ENCODE results near the gene PSG3.
"Not testable (repeated sequence)": the region's sequence is repeated elsewhere in the genome, so short reads cannot be mapped to it uniquely, and the experiment has no call there.

PSG3 gene

DNA sequence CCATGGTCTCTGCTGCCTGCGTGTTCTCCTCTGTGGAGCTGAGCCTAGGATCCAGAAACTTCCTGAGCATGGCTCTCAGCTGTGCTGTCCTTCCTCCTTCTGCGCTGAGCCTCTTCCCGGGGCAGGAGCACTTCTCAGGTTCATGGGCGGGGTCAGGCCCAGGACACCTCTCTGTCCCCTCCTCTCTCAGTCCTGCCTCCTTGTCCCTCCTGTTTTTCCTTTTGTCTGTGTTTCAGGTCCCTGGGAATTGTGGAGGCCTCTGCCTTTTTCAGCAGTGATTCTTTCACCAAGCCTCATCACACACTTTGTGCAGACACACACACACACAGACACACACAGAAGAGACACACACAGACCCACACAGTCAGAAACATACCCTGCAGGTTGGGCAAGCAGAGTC is at the start of gene PSG3:
Gene PSG3 (minus strand): TSS at position 101 of the 400 bp plus-strand sequence. CDS start 97 bp downstream, at position 4.
- DNase-seq: not testable (repeated sequence)

DNA sequence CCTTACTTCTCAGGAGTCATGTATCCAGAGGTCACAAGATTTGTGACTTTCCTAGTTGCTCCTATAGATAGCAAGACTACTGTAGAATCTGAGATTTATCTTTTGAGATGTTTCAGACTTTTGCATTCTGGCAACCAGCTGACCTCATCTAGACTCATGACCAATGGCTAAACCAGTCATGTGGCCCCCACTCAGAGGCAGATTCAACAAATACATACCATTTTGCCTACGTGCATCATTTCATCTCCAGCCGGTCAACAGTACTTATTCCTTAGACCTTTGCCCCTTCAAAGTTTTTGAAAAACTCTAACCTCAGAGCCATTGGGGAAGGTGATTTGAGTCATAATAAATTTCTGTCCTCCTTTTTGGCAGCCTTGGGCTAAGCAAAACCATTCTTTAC is 48.5 kb upstream of the PSG3 start:
- DNase-seq: not testable (repeated sequence)

DNA sequence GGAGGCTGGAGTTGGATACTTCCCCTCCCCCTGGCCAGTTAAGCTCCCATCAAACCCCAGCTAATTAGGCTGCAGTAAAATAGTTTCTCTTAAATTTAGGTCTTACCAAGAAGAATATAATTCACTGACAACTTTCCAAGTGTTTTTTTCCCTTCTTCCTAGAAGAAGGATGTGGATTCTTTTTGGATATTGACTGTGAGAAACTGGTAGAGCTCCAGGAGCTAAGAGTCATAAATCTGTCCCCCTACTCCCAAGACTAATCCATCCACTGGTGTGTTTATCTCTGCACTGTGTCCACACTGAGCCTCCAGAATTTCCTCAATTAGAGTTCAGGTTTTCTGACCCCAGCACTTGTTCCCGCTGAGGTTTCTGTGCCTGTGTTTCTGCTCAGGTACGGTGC is 47.5 kb upstream of the PSG3 start:
- not testable (repeated sequence) for DNase-seq

DNA sequence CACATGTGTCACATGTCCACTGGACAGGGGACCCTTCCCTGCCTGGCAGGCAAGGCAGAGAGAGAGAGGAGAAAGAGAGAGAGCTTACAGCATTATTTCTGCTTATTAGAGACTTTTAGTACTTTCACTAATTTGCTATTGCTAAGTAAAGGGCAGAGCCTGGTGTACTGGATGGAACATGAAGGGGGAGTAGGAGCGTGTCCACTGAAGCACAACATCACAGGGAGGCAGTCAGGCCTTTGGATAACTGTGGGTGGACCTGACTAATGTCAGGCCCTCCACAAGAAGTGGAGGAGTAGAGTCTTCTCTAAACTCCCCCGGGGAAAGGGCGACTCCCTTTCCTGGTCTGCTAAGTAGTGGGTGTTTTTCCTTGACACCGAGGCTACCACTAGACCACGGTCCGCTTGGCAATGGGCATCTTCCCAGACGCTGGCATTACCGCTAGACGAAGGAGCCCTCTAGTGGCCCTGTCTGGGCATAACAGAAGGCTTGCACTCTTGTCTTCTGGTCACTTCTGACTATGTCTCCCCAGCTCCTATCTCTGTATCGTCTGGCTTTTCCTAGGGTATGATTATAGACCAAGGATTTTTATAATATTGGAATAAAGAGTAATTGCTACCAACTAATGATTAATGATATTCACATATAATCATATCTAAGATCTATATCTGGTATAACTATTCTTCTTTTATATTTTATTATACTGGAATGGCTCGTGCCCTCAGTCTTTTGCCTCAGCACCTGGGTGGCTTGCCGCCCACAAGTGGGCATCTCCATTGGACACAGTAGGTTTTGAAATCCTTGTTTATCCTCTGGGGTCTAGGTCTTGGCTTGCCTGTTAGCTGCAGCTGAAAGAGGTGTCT is 36.7 kb upstream of the PSG3 start:
- peak; percentile 25 for DNase-seq

DNA sequence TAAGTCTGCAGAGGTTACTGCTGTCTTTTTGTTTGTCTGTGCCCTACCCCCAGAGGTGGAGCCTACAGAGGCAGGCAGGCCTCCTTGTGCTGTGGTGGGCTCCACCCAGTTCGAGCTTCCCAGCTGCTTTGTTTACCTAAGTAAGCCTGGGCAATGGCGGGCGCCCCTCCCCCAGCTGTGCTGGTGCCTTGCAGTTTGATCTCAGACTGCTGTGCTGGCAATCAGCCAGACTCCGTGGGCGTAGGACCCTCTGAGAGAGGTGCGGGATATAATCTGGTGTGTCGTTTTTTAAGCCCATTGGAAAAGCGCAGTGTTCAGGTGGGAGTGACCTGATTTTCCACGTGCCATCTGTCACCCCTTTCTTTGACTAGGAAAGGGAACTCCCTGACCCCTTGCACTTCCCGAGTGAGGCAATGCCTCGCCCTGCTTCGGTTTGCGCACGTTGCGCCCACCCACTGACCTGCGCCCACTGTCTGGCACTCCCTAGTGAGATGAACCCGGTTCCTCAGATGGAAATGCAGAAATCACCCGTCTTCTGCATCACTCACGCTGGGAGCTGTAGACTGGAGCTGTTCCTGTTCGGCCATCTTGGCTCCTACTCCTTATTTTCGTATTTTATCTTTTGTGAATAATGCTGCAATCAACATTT is 34.4 kb upstream of the PSG3 start:
- DNase-seq: not testable (repeated sequence)

DNA sequence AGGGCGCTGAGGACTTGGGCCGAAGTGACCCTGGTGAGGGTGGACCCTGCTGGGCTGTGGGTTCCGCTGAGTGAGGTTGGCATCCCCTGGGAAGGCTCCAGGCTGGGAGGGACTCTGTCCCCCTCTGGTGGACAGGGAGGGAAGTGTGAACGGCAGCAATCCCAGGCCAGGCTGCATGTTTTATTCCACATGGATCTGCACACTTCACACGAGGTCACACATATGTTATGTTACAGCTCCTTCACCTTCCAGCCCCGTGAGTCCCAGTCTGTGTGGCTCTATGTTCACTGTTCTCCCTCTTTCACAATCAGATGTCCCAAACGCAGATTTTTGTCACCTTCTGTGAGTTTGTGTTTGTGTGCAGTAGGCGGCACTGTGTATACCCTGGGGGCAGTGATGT is 27.0 kb upstream of the PSG3 start:
- DNase-seq: not testable (repeated sequence)

DNA sequence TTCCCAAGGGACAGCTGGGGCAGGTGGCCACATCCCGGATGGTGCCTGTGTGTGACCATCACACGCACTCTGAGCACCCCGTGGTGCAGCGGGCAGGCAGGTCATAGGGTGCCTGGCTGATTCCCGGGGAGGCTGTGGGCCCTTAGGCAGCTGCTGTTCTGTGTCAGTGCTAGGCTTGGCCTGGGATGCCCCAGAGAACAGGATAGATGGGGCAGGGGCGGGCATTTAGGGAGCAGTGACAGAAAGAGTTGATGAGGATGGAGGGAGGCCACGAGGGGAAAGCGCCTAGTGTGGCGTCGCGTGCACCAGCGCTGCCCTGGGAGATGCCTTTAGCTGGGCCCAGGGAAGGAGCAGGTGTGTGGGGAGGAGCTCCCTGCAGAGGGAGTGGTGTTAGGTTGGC is 26.6 kb upstream of the PSG3 start:
- not testable (repeated sequence) for DNase-seq

DNA sequence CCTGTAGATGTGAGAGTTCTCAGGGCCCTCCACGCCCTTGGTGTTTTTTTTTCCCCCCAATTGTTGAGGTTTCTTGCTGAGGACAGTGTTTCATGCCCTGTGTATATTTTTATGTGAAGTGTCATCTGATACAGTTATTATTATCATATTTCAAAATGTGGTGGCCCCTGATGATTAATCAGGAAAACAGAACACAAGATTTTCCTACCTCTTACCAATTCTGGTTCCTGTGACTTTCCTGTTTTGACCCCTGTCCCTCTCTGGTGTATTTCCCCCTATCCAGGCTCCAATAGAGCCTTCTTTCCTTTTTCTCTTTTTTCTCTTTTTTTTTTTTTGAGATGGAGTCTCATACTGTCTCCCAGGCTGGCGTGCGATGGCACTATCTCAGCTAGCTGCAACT is 24.6 kb upstream of the PSG3 start:
- DNase-seq: no peak

DNA sequence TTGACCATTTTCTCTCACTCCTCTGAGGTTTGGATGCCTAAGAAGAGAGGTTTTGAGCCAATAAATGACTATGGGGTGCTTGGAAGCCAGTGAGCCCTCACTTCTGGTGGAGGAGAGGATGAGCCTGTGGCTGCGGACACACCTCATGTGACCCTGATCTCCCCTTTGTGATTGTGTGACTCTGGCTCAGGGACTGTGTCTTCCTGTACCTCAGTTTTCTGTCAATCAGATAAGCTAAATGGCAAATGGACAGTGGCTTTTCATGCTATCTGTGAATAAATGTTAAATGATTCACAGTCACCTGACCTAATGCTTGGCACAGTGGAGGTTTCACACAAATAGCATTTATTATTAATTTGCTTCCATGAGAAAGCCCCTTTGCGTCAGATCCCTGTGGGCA is 22.5 kb upstream of the PSG3 start:
- no peak for DNase-seq

DNA sequence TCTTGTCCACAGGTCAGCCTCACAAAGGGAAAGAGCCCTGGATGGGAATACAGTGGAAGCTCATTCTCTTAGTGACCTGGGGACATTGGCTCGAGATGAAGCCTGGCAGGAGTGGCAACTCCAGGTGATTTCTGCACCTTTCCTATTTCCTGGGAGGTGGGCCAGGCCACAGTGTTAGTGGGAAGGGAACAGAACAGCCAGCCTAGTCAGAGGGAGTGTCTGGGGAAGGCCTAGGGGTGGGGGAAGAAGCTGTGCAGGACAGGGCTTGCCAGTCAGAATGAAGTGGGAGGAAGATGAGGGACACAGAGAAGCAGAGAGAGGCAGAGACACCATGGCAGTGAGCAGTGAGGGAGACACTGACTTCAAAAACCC is 21.6 kb upstream of the PSG3 start:
- not testable (repeated sequence) for DNase-seq

DNA sequence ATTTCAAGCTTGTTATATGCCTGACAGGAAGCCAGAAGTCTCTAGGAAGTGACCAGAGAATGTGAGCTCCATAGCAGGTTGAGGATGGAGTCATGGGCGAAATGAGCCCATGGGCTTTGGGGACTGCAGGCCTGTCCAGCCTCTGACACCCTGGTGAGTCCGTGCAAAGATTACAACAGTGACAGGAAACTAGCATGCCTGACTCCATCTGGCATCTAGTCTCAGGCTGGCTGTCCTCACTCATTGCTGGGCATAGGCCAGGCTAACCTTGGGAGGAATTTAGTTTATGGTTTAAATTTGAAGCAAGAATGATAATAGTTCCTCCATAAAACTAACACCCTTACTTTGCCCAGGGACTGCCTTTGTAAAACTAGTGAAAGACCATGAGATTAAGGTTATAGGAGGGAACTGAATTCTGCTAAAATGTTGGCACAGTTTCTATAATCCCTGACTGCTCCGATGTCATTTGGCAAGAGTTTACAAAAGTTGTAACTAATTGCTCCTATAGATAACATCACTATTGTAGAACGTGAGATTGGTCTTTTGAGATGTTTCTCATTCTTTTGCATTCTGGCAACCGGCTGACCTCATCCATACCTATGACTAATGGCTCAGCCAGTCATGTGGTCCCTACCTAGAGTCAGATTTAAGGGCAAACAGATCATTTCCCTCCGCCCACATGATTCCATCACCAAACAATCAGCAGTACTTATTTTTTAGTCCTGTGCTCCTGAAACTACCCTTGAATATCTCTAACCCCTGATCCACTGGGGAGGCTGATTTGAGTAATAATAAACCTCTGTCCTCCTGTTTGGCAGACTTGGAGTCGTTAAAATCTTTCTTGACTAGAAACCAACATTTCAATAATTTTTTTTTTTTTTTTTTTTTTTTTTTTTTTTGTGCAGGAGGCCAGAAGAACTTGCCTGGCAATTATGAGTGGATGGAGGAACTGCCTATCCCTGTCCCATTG is 21.0 kb upstream of the PSG3 start:
- DNase-seq: not testable (repeated sequence)

DNA sequence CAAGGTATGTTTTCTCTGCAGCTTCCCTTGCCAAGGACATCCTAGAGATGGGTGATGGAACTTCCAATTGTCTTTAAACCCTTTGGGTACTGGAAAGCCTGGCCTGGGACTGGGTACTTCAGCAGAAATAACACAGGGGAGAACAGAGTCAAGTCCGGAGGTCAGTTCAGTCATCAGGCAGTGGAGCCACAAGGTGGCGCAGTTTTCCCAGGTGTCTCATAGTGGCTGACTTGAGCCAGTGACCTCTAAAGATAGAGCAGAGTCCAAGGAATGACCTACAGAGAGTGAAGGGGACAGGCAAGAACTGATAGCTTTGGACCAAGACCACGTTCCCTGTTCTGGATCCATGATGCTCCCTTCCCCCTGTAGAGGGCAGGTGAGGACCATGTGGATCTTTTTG is 18.4 kb upstream of the PSG3 start:
- DNase-seq: not testable (repeated sequence)

DNA sequence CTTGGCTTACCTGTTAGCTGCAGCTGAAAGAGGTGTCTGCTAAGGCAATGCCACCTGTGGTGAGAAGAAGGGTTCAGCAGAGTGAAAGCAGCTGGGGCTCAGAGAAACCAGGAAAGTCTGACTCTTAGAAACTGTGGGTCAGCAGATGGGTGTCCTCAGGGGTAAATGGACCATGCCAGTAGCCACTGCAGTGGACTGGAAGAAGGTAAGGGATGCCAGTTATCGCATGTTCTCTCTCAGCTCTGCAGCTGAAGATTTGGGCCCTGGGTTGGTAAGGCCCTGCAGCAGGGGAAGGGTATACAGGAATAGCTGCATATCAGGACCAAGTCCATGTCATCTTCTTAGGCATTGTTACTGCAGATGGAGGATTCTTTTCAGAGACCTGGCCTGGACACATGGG is 12.0 kb upstream of the PSG3 start:
- DNase-seq: not testable (repeated sequence)

DNA sequence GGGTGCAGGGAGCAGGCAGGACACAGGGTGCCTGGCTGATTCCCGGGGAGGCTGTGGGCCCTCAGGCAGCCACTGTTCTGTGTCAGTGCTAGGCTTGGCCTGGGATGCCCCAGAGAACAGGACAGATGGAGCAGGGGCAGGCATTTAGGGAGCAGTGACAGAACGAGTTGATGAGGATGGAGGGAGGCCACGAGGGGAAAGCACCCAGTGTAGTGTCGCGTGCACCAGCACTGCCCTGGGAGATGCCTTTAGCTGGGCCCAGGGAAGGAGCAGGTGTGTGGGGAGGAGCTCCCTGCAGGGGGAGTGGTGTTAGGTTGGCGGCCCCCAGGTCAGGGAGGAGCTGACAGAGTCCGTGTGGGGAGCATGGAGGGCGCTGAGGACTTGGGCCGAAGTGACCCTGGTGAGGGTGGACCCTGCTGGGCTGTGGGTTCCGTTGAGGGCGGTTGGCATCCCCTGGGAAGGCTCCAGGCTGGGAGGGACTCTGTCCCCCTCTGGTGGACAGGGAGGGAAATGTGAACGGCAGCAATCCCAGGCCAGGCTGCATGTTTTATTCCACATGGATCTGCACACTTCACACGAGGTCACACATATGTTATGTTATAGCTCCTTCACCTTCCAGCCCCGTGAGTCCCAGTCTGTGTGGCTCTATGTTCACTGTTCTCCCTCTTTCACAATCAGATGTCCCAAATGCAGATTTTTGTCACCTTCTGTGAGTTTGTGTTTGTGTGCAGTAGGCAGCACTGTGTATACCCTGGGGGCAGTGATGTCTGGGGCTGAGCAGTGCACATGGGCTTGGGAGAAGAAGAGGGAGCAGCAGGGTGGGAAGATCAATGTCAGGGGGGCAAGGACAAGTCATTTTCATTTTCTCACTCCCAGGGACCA is 1.7 kb upstream of the PSG3 start:
- DNase-seq: not testable (repeated sequence)

DNA sequence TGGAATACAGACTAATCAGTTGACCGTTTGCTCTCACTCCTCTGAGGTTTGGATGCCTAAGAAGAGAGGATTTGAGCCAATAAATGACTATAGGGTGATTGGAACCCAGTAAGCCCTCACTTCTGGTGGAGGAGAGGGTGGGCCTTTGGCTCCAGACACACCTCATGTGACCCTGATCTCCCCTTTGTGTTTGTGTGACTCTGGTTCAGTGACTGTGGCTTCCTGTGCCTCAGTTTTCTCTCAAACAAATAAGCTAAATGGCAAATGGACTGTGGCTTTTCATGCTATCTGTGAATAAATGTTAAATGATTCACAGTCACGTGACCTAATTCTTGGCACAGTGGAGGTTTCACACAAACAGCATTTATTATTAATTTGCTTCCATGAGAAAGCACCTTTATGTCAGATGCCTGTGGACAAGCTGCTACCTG is 2.7 kb downstream of the PSG3 start:
- not testable (repeated sequence) for DNase-seq

DNA sequence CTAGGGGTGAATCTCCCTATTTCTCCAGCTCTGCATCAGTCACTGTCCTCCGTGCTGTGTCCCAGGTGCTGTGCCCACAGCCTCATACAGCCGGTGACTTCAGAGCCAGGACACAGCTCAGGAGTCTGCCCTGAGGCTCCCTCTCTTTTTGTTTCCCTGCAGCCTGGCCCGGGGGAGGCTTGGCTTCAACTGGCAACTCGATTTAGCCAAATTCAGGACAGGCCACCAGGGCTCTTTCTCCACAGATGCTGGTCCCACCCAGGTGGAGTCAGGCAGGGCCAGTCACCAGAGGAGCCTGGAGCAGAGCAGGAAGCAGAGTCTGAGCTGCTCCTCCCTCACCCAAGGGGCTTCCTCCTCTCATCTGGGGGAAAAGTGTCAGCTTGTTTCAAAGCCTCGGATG is 11.9 kb downstream of the PSG3 start:
- DNase-seq: not testable (repeated sequence)

DNA sequence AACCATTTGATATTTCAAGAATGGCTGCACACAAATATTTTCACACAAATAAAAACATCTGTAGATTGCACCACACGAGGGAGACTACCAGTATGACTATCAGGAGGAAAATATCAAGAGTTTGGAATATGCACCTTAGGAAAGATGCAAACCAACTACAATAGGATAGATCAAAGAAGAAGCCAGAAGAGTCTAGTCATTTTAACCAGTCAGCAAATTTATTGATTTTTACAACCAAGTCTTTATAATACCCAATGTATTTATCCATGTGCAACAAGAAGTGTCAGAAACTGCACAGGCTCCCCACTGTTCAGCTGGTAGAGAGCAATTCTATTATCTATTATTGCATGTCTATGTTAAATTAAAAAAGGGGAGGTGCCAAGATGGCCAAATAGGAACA is 26.3 kb downstream of the PSG3 start:
- not testable (repeated sequence) for DNase-seq

DNA sequence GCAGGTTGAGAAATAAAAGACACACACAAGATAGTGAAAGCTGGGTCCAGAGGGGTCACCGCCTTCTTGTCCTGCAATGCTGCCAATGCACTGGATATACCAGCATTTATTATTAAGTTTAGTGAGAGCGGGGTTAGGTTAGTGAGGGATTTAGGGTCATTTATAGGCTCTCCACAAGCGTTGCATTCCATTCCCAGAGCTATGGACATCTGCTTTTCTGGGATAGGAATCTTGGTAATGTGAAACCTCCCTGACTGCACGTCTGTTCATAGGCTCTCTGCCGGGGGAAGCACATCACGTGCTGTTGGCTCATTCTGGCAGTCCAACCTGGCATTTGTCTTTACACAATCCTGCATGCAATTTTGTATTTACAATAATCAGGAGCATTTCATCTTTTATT is 27.5 kb downstream of the PSG3 start:
- DNase-seq: not testable (repeated sequence)

DNA sequence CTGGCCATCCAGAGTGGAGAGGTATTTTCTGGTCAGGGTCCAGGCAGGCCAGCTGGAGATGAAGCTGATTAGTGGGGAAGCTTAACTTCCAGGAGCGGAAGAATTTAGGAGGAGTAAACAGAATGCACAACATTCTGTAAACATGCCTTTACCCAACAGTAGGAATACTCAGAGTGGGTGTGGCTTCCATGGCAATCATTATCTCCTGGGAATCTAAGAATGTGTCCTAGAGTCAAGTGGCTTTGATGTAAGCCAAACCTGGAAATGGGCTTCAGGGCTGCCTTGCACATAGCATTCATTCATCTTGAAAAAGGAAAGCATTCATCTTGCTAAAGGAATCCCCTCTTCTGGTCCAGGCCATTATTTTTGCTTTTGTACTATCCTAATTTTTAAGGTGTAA is 29.3 kb downstream of the PSG3 start:
- DNase-seq: not testable (repeated sequence)

DNA sequence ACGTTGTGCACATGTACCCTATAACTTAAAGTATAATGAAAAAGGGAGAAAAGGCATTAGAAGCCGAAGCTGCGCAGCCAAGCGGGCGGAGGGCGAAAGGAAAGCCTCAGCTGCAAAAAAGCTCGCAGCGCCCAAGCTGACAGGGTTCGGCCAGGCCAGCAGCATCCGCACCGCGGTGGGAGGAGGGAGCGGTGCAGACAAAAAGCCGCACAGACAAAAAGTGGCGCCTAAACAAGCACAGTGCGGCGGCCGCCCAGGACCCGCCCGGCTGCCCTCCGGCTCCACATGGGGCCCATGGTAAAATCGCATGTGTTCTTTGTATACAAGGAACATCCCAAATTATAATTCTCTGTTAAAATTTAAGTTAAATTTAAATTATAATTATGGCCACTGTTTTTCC is 42.4 kb downstream of the PSG3 start:
- DNase-seq: no peak

DNA sequence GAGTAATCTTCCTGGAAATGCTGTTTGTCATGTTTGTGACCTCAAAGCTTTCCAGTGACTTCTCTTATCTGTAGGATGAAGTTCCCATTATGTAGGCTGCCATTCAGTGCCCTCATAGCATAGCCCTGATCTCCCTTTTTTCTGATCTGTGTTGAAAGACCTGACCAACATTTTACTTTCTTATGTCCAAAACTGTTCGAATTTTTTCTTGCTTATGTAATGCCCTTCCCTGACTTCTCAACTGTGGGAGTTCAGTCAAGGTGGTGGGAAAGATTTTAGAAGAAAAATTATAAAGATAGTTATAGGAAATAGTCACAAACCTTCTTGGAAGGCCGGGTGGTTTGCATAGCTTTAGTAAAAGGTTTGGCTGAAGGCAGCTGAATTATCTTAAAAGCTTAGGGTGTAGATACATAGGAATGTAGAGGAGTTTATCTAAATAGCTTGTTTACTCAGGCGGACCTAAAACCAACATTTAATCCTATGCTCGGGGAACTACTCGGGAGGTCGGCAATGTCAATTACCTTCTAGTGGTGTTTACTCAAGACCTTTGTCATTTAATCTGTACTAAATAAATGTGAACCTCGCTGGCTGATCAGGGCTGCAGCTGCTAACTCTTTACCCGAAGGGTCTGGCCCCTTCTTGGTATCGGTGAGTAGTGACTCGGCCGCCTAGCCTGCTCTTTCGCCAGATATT is 44.3 kb downstream of the PSG3 start:
- DNase-seq: no peak
